SK-N-SH treated with all-trans-retinoic acid at 6 μM for 48 hours (cell line): ENCODE measurements around the gene PTPRN2.

Source experiments
- ATAC-seq: fragments of 200-7000 bp; cut with Tn5 transposase; 3 replicates; pipeline ENCODE4 v1.9.1; 2020; ENCODE audit warnings: mild to moderate bottlenecking, moderate library complexity
- ARNTL ChIP-seq: fragments of 450-650 bp; formaldehyde crosslinking; IDR thresholded peaks from 2 replicates; pipeline ENCODE4 v1.5.0; 2020; ENCODE audit warnings: low read depth, mild to moderate bottlenecking, moderate library complexity, borderline replicate concordance
- BACH2 ChIP-seq: fragments of 250-450 bp; sonication (Bioruptor Pico); IDR thresholded peaks from 2 replicates; pipeline ENCODE4 v1.9.0; 2021; ENCODE audit warnings: mild to moderate bottlenecking, borderline replicate concordance
- CSRNP3 ChIP-seq: fragments of 250-450 bp; sonication (Bioruptor Pico); IDR thresholded peaks from 2 replicates; pipeline ENCODE4 v1.5.1; 2021; ENCODE audit warnings: mild to moderate bottlenecking, moderate library complexity
- ESRRG ChIP-seq: fragments of 250-450 bp; sonication (Bioruptor Pico); IDR thresholded peaks from 2 replicates; pipeline ENCODE4 v1.6.1; 2021; ENCODE audit warnings: mild to moderate bottlenecking
- GLIS3 ChIP-seq: fragments of 250-450 bp; sonication (Bioruptor Pico); IDR thresholded peaks from 2 replicates; pipeline ENCODE4 v1.5.0; 2020; ENCODE audit warnings: mild to moderate bottlenecking, moderate library complexity
- ISL1 ChIP-seq: fragments of 250-450 bp; sonication (Bioruptor Pico); IDR thresholded peaks from 2 replicates; pipeline ENCODE4 v2.1.2; 2022; ENCODE audit warnings: mild to moderate bottlenecking, moderate library complexity
- OSR1 ChIP-seq: fragments of 250-450 bp; sonication (Bioruptor Pico); IDR thresholded peaks from 2 replicates; pipeline ENCODE4 v1.8.0; 2022; ENCODE audit warnings: moderate library complexity, mild to moderate bottlenecking, inconsistent platforms
- PPARA ChIP-seq: fragments of 250-450 bp; sonication (Bioruptor Pico); IDR thresholded peaks from 2 replicates; pipeline ENCODE4 v1.5.0; 2020; ENCODE audit warnings: mild to moderate bottlenecking, borderline replicate concordance
- RARB ChIP-seq: fragments of 250-450 bp; sonication (Bioruptor Pico); IDR thresholded peaks from 2 replicates; pipeline ENCODE4 v1.8.0; 2021; ENCODE audit warnings: mild to moderate bottlenecking, moderate library complexity
- SNAI2 ChIP-seq: fragments of 250-450 bp; sonication (Bioruptor Pico); IDR thresholded peaks from 2 replicates; pipeline ENCODE4 v1.5.0; 2020; ENCODE audit warnings: mild to moderate bottlenecking, moderate library complexity
- TOX ChIP-seq: fragments of 250-450 bp; sonication (Bioruptor Pico); IDR thresholded peaks from 2 replicates; pipeline ENCODE4 v1.8.0; 2021; ENCODE audit warnings: mild to moderate bottlenecking, moderate library complexity, borderline replicate concordance
- ZC3H10 ChIP-seq: fragments of 250-450 bp; sonication (Bioruptor Pico); IDR thresholded peaks from 2 replicates; pipeline ENCODE4 v1.5.1; 2021; ENCODE audit warnings: mild to moderate bottlenecking, moderate library complexity
- ZFP3 ChIP-seq: fragments of 250-450 bp; sonication (Bioruptor Pico); IDR thresholded peaks from 2 replicates; pipeline ENCODE4 v1.5.0; 2020; ENCODE audit warnings: mild to moderate bottlenecking, moderate library complexity
- ZFP30 ChIP-seq: fragments of 450-650 bp; formaldehyde crosslinking; IDR thresholded peaks from 2 replicates; pipeline ENCODE4 v1.5.0; 2022; ENCODE audit warnings: mild to moderate bottlenecking, moderate library complexity
- ZNF565 ChIP-seq: fragments of 450-650 bp; formaldehyde crosslinking; conservative IDR thresholded peaks from 2 replicates; pipeline ENCODE4 v1.5.0; 2020; ENCODE audit warnings: low read depth, mild to moderate bottlenecking, moderate library complexity
- ZNF70 ChIP-seq: fragments of 450-650 bp; formaldehyde crosslinking; IDR thresholded peaks from 2 replicates; pipeline ENCODE4 v1.5.0; 2020; ENCODE audit warnings: mild to moderate bottlenecking, moderate library complexity
- ZNF8 ChIP-seq: fragments of 450-650 bp; formaldehyde crosslinking; IDR thresholded peaks from 2 replicates; pipeline ENCODE4 v1.5.0; 2020; ENCODE audit warnings: mild to moderate bottlenecking, moderate library complexity
- TF ChIP-seq, protein P1 (sequence below): fragments of 250-450 bp; sonication (Bioruptor Pico); IDR thresholded peaks from 2 replicates; pipeline ENCODE4 v1.5.1; 2020; ENCODE audit warnings: low read depth, mild to moderate bottlenecking, moderate library complexity
- TF ChIP-seq, protein P2 (sequence below): fragments of 250-450 bp; sonication (Bioruptor Pico); IDR thresholded peaks from 2 replicates; pipeline ENCODE4 v1.5.0; 2020; ENCODE audit warnings: mild to moderate bottlenecking, moderate library complexity
- TF ChIP-seq, protein P3 (sequence below): fragments of 250-450 bp; sonication (Bioruptor Pico); IDR thresholded peaks from 2 replicates; pipeline ENCODE4 v1.8.0; 2021; ENCODE audit warnings: low read depth, mild to moderate bottlenecking, moderate library complexity, borderline replicate concordance
- TF ChIP-seq, protein P4 (sequence below): fragments of 250-450 bp; sonication (Bioruptor Pico); IDR thresholded peaks from 2 replicates; pipeline ENCODE4 v1.8.0; 2020; ENCODE audit warnings: mild to moderate bottlenecking, moderate library complexity, borderline replicate concordance

The PTPRN2 gene

GRCh38 chr7:157561816-157562410 is 1025.7 kb downstream of the PTPRN2 start:
- TF ChIP-seq PPARA (CRISPR knock-in tag) (no peak), ZNF8 (CRISPR knock-in tag) (no peak), BACH2 (CRISPR knock-in tag) (no peak), ESRRG (CRISPR knock-in tag) (no peak), SNAI2 (no peak), ISL1 (CRISPR knock-in tag) (no peak)
- TF ChIP-seq, protein P1, sequence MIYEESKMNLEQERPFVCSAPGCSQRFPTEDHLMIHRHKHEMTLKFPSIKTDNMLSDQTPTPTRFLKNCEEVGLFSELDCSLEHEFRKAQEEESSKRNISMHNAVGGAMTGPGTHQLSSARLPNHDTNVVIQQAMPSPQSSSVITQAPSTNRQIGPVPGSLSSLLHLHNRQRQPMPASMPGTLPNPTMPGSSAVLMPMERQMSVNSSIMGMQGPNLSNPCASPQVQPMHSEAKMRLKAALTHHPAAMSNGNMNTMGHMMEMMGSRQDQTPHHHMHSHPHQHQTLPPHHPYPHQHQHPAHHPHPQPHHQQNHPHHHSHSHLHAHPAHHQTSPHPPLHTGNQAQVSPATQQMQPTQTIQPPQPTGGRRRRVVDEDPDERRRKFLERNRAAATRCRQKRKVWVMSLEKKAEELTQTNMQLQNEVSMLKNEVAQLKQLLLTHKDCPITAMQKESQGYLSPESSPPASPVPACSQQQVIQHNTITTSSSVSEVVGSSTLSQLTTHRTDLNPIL (CRISPR knock-in tag): no peak
- ATAC-seq: no peak

- ATAC-seq: no peak
- TF ChIP-seq BACH2 (CRISPR knock-in tag): no peak
- TF ChIP-seq ZFP3: no peak
- no peak for TF ChIP-seq RARB (CRISPR knock-in tag)
- no peak for TF ChIP-seq ZNF70 (CRISPR knock-in tag)
- TF ChIP-seq, protein P2, sequence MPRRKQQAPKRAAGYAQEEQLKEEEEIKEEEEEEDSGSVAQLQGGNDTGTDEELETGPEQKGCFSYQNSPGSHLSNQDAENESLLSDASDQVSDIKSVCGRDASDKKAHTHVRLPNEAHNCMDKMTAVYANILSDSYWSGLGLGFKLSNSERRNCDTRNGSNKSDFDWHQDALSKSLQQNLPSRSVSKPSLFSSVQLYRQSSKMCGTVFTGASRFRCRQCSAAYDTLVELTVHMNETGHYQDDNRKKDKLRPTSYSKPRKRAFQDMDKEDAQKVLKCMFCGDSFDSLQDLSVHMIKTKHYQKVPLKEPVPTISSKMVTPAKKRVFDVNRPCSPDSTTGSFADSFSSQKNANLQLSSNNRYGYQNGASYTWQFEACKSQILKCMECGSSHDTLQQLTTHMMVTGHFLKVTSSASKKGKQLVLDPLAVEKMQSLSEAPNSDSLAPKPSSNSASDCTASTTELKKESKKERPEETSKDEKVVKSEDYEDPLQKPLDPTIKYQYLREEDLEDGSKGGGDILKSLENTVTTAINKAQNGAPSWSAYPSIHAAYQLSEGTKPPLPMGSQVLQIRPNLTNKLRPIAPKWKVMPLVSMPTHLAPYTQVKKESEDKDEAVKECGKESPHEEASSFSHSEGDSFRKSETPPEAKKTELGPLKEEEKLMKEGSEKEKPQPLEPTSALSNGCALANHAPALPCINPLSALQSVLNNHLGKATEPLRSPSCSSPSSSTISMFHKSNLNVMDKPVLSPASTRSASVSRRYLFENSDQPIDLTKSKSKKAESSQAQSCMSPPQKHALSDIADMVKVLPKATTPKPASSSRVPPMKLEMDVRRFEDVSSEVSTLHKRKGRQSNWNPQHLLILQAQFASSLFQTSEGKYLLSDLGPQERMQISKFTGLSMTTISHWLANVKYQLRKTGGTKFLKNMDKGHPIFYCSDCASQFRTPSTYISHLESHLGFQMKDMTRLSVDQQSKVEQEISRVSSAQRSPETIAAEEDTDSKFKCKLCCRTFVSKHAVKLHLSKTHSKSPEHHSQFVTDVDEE (CRISPR knock-in tag): no peak
- TF ChIP-seq, protein P1 (CRISPR knock-in tag): no peak
- TF ChIP-seq ZNF8 (CRISPR knock-in tag): no peak
Observed at GRCh38 chr7:157561523-157561785, 1026.2 kb downstream of the PTPRN2 start.

GRCh38 chr7:157560710-157561522 is 1026.7 kb downstream of the PTPRN2 start:
- no peak for ATAC-seq
- TF ChIP-seq, protein P1 (CRISPR knock-in tag): no peak
- TF ChIP-seq ARNTL (no peak), ZNF8 (CRISPR knock-in tag) (no peak), ZNF565 (CRISPR knock-in tag) (no peak)
- TF ChIP-seq, all 23 proteins: peak for 0

DNA sequence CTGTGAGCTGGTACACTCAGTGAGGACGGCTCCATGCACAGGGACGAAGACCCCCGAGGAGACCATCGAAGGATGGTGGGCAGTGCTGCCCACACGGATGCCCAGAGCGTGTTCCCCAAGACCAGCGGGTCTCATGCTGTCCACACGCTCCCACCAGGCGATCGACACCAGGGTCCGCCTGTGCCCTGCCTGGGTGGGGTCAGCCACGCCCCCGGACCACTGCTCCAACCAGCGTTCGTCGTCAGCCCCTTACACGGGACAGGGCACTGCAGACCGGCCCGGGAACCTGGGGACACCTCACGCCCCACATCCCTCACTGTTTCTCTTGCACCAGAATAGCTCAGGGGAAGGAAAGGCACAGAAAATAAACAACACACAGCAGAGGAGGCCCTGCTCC is 1027.4 kb downstream of the PTPRN2 start:
- no peak for ATAC-seq
- no peak for TF ChIP-seq GLIS3
- no peak for TF ChIP-seq CSRNP3 (CRISPR knock-in tag)
- no peak for TF ChIP-seq ZC3H10 (CRISPR knock-in tag)
- TF ChIP-seq, protein P3, sequence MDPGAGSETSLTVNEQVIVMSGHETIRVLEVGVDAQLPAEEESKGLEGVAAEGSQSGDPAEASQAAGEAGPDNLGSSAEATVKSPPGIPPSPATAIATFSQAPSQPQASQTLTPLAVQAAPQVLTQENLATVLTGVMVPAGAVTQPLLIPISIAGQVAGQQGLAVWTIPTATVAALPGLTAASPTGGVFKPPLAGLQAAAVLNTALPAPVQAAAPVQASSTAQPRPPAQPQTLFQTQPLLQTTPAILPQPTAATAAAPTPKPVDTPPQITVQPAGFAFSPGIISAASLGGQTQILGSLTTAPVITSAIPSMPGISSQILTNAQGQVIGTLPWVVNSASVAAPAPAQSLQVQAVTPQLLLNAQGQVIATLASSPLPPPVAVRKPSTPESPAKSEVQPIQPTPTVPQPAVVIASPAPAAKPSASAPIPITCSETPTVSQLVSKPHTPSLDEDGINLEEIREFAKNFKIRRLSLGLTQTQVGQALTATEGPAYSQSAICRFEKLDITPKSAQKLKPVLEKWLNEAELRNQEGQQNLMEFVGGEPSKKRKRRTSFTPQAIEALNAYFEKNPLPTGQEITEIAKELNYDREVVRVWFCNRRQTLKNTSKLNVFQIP: no peak
- no peak for TF ChIP-seq ZNF8 (CRISPR knock-in tag)
- no peak for TF ChIP-seq OSR1 (CRISPR knock-in tag)
- no peak for TF ChIP-seq ZFP30 (CRISPR knock-in tag)
- TF ChIP-seq, protein P4, sequence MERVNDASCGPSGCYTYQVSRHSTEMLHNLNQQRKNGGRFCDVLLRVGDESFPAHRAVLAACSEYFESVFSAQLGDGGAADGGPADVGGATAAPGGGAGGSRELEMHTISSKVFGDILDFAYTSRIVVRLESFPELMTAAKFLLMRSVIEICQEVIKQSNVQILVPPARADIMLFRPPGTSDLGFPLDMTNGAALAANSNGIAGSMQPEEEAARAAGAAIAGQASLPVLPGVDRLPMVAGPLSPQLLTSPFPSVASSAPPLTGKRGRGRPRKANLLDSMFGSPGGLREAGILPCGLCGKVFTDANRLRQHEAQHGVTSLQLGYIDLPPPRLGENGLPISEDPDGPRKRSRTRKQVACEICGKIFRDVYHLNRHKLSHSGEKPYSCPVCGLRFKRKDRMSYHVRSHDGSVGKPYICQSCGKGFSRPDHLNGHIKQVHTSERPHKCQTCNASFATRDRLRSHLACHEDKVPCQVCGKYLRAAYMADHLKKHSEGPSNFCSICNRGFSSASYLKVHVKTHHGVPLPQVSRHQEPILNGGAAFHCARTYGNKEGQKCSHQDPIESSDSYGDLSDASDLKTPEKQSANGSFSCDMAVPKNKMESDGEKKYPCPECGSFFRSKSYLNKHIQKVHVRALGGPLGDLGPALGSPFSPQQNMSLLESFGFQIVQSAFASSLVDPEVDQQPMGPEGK (CRISPR knock-in tag): no peak
- TF ChIP-seq, protein P1 (CRISPR knock-in tag): no peak
- TF ChIP-seq TOX: no peak
